ENCODE measurements around the gene IL20RB. TPM values are rescaled to one million over a fixed set of nuclear protein-coding genes. Genes with fewer than 3 reads are reported as not detected.
"Not testable (repeated sequence)": the region's sequence is repeated elsewhere in the genome, so short reads cannot be mapped to it uniquely, and the experiment has no call there.

Gene IL20RB
- total RNA-seq, 2 experiments from 2014 or later = 1.5 to 2.2 TPM

DNA sequence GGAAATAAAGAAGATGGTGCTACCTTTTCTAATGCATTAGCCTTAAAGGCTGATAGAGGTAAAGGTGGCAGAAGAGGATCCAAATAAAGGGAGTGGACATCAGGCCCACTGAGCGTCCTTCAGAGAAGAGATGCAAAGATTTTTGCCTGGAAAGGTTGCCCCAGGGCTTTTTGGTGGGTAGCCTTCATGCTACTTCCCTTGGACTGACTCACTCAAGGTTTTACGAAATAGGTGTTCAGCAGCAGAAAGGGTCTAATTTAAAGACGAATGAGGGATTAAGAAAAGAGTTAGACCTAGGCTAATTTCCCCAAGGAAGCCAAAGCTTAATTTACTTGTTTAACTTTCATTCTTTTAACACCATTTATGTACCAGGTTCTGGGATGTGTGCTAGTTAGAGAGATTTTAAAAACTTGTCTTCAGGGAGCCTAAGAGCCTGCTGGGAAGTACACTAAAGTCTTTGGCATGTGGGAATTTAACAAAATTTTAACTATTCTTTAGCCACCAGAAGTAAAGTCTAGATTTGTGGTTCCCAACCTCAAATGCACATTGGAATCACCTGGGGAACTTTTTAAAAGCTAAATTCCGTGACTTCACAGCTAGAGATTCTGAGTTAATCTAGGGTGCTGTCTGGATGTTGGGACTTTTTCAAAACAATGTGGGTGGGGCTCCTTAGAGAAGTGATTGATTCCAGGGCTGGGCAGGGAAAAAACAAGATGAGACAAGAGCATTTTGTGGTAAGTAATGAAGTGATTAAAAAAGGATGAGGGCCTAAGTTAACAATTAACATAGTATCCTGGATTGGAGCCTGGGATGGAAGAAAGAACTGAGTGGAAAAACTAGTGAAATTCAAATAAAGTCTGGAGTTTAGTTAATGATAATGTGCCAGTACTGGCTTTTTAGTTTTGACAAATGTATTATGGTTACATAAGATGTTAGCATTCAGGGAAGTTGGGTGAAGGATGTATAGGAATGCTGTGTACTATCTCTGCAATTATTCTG lies 3.4 kb downstream of the IL20RB start:
- H3K4me3 ChIP-seq (ENCODE audit: low read length) = no peak overlapping the region
- no peak for DNase-seq
- no peaks in the 10 kb centered on the region for H3K9me3 ChIP-seq (ENCODE audit: control insufficient read depth in 1 of 2, insufficient read depth in 1 of 2, low read length in 2 of 2)
- H3K27ac ChIP-seq (ENCODE audit: low read depth in 1 of 2, low read length in 2 of 2) = no peak overlapping the region
- no peaks in the 10 kb centered on the region for H3K27me3 ChIP-seq (ENCODE audit: control insufficient read depth in 1 of 2, insufficient read depth in 2 of 2, low read length in 2 of 2)
- no peaks in the 10 kb centered on the region for H3K27me3 Mint-ChIP-seq
- no peak for TF ChIP-seq CTCF (IDR thresholded peaks at IDR 0.05)
- intact Hi-C loops (cut with DNase I, micrococcal nuclease) = no loop called here
- CTCF ChIA-PET = interaction anchor here (1.8 kb wide), 1 partner anchor 10 kb away, joined by 6 read pairs; no protein-coding TSS in a partner anchor
- no peaks in the 10 kb centered on the region for H3K36me3 Mint-ChIP-seq (ENCODE audit: low read depth)
- ATAC-seq (ENCODE audit: poor library complexity) = no peak
- H3K4me3 Mint-ChIP-seq = no peak overlapping the region
- no peaks in the 10 kb centered on the region for H3K4me1 Mint-ChIP-seq (ENCODE audit: low read depth)
- H3K36me3 ChIP-seq (ENCODE audit: insufficient read depth, low read length) = no peaks in the 10 kb centered on the region
- POLR2A ChIA-PET = no interaction called here
- H3K9me3 Mint-ChIP-seq = no peaks in the 10 kb centered on the region
- no peak overlapping the region for H3K27ac Mint-ChIP-seq
- no peaks in the 10 kb centered on the region for H3K4me1 ChIP-seq (ENCODE audit: insufficient read depth, low read length)

- Mint-ChIP-seq H3K27ac (no peak overlapping the region), H3K27me3 (no peaks in the 10 kb centered on the region), H3K4me3 (no peak overlapping the region), H3K4me1 (ENCODE audit: low read depth) (no peaks in the 10 kb centered on the region), H3K36me3 (ENCODE audit: low read depth) (no peaks in the 10 kb centered on the region), H3K9me3 (no peaks in the 10 kb centered on the region)
- no peak for TF ChIP-seq CTCF (IDR thresholded peaks at IDR 0.05)
- Histone ChIP-seq H3K4me3 (ENCODE audit: low read length) (no peak overlapping the region), H3K9me3 (ENCODE audit: control insufficient read depth in 1 of 2, insufficient read depth in 1 of 2, low read length in 2 of 2) (no peaks in the 10 kb centered on the region), H3K4me1 (ENCODE audit: insufficient read depth, low read length) (no peaks in the 10 kb centered on the region), H3K27ac (ENCODE audit: low read depth in 1 of 2, low read length in 2 of 2) (no peak overlapping the region), H3K27me3 (ENCODE audit: control insufficient read depth in 1 of 2, insufficient read depth in 2 of 2, low read length in 2 of 2) (no peaks in the 10 kb centered on the region), H3K36me3 (ENCODE audit: insufficient read depth, low read length) (no peaks in the 10 kb centered on the region)
- intact Hi-C loops (cut with DNase I, micrococcal nuclease) = no loop called here
- ATAC-seq (ENCODE audit: poor library complexity) (no peak), DNase-seq (no peak)
- POLR2A ChIA-PET = interaction anchor here (0.9 kb wide), 1 partner anchor 20 kb away, joined by 3 read pairs; no protein-coding TSS in a partner anchor
- CTCF ChIA-PET = interaction anchor here (0.6 to 1.8 kb wide), 3 partner anchors 12 to 228 kb away, joined by 3 to 6 read pairs (median 4); partner anchors contain the start of gene STAG1
Observed at GRCh38 chr3:136962927-136963326, 5.1 kb downstream of the IL20RB start.

DNA sequence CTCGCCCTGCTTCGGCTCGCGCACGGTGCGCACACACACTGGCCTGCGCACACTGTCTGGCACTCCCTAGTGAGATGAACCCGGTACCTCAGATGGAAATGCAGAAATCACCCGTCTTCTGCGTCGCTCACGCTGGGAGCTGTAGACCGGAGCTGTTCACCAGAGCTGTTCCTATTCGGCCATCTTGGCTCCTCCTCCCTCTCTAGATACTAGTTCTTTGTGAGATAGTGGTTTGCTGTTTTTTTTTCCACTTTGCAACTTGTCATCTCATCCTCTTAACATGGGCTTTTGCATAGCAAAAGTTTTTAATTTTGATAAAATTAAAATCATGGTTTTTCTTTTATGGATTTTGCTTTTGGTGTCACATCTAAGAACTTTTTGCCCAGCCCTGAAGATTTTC lies 11.8 kb downstream of the IL20RB start:
- H3K4me1 ChIP-seq (ENCODE audit: insufficient read depth, low read length); CTCF ChIA-PET; H3K27ac Mint-ChIP-seq; H3K4me3 ChIP-seq (ENCODE audit: low read length); H3K4me3 Mint-ChIP-seq; H3K4me1 Mint-ChIP-seq (ENCODE audit: low read depth); POLR2A ChIA-PET; DNase-seq; H3K36me3 ChIP-seq (ENCODE audit: insufficient read depth, low read length); ATAC-seq (ENCODE audit: poor library complexity); H3K9me3 ChIP-seq (ENCODE audit: control insufficient read depth in 1 of 2, insufficient read depth in 1 of 2, low read length in 2 of 2); H3K27me3 Mint-ChIP-seq; H3K9me3 Mint-ChIP-seq; H3K27me3 ChIP-seq (ENCODE audit: control insufficient read depth in 1 of 2, insufficient read depth in 2 of 2, low read length in 2 of 2); intact Hi-C loops (cut with DNase I, micrococcal nuclease); H3K27ac ChIP-seq (ENCODE audit: low read depth in 1 of 2, low read length in 2 of 2): not testable (repeated sequence)
- H3K36me3 Mint-ChIP-seq (ENCODE audit: low read depth) = peaks cover 19% of the 10 kb centered on the region

Measured in CD4-positive, alpha-beta T cell (primary cell).